Activated CD8-positive, alpha-beta T cell treated with anti-CD3 and anti-CD28 coated beads for 36 hours (primary cell): Measurements from ENCODE around the gene TSPAN32. TPM values are rescaled to one million over a fixed set of nuclear protein-coding genes. Genes with fewer than 3 reads are reported as not detected.

ENCODE experiments used
- ATAC-seq: fragments of 200-7000 bp; cut with Tn5 transposase; one replicate; pipeline ENCODE4 v1.10.0; 2021; ENCODE audit warnings: mild to moderate bottlenecking, moderate library complexity
- CTCF ChIA-PET: fragments of 350-600 bp; sonication (Branson Sonifier 250); formaldehyde crosslinking; loops from one replicate; lab custom pipeline; 2021; ENCODE audit warnings: antibody characterized with exemption; lab: Charles Lee
- POLR2A ChIA-PET: fragments of 350-600 bp; sonication (Branson Sonifier 250); formaldehyde crosslinking; loops from one replicate; lab custom pipeline; 2021; ENCODE audit warnings: antibody characterized with exemption; lab: Charles Lee
- DNase-seq: peaks from one replicate; pipeline ENCODE4 v3.0.0-alpha.2; 2020
- H3K27ac Mint-ChIP-seq: one replicate; pipeline ENCODE4 v1.8.0; 2021; ENCODE audit warnings: mild to moderate bottlenecking, mixed read lengths
- H3K27me3 Mint-ChIP-seq: one replicate; pipeline ENCODE4 v1.8.0; 2021; ENCODE audit warnings: mixed read lengths
- H3K36me3 Mint-ChIP-seq: one replicate; pipeline ENCODE4 v1.8.0; 2021; ENCODE audit warnings: low read depth, mixed read lengths
- H3K4me1 Mint-ChIP-seq: one replicate; pipeline ENCODE4 v1.8.0; 2021; ENCODE audit warnings: low read depth, mixed read lengths
- H3K4me3 Mint-ChIP-seq: one replicate; pipeline ENCODE4 v1.8.0; 2021; ENCODE audit warnings: mild to moderate bottlenecking, moderate library complexity, mixed read lengths
- H3K9me3 Mint-ChIP-seq: one replicate; pipeline ENCODE4 v1.8.0; 2021; ENCODE audit warnings: mixed read lengths
- CTCF ChIP-seq: fragments of 200-600 bp; IDR thresholded peaks from one replicate; pipeline ENCODE4 v1.8.0; 2022; ENCODE audit warnings: antibody characterized with exemption, mild to moderate bottlenecking
- intact Hi-C: fragments of 100-400 bp; cut with micrococcal nuclease; formaldehyde crosslinking; loops from one replicate; pipeline ENCODE4 v1.10.0; 2022
- total RNA-seq, 2 experiments: library from RNA; stranded (reverse); gene quantifications; one replicate each; pipeline ENCODE4 v1.2.3, GENCODE V29; 2021

TSPAN32 gene
- total RNA-seq, 2 experiments from 2014 or later, result 3.1 to 4.9 TPM

- no peaks in the 10 kb centered on the region for H3K36me3 Mint-ChIP-seq
- no peak for DNase-seq
- ChIA-PET CTCF (no interaction called here), POLR2A (no interaction called here)
- H3K4me1 Mint-ChIP-seq, result peaks cover 14% of the 10 kb centered on the region
- no peak for ATAC-seq
- intact Hi-C loops, result no loop called here
- no peaks in the 10 kb centered on the region for H3K9me3 Mint-ChIP-seq
- H3K4me3 Mint-ChIP-seq, result no peak overlapping the region
- no peak for TF ChIP-seq CTCF
- no peak overlapping the region for H3K27ac Mint-ChIP-seq
- no peaks in the 10 kb centered on the region for H3K27me3 Mint-ChIP-seq
Measured at GRCh38 chr11:2261436-2262230, 40.2 kb upstream of the TSPAN32 start.

DNA sequence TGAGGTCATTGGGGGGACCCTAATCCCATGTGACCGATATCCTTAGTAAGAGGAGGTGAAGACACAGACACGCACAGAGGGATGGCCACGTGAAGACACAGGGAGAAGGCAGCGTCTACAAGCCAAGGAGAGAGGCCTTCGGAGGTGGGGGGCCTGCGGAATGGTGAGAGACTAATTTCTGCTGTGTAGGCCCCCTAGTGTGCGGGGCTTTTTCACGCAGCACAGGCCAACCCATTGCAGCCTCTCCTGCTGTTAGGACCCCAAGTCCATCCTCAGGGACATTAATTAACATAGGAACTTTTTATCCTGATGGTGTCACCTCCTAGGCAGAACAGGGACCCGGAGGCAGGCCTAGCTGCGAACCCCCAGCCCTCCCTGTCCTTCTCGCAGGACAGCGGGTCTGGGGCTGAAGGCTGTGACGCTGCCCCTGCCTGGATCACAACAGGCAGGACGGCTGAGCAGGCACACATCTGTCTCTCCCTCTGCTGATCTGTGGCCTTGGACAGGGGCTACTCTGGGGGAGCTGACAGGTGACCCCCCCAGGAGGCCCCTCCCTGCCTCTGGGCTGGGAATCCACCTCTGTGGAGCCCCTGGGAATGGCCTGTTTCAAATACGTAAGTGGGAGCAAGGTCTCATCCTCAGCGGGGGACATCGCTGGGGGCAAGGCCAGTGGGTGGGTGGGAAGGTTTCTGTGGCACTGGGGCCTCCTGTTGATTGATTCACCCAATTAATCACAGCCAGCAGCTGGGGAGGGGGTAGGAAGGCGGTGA is 39.3 kb upstream of the TSPAN32 start:
- Mint-ChIP-seq H3K27me3 (no peaks in the 10 kb centered on the region), H3K4me1 (peaks cover 16% of the 10 kb centered on the region), H3K4me3 (no peak overlapping the region), H3K36me3 (no peaks in the 10 kb centered on the region), H3K27ac (no peak overlapping the region), H3K9me3 (no peaks in the 10 kb centered on the region)
- intact Hi-C loops, result no loop called here
- no peak for DNase-seq
- ATAC-seq, result no peak
- CTCF ChIA-PET, result no interaction called here
- TF ChIP-seq CTCF, result no peak
- POLR2A ChIA-PET, result no interaction called here

DNA sequence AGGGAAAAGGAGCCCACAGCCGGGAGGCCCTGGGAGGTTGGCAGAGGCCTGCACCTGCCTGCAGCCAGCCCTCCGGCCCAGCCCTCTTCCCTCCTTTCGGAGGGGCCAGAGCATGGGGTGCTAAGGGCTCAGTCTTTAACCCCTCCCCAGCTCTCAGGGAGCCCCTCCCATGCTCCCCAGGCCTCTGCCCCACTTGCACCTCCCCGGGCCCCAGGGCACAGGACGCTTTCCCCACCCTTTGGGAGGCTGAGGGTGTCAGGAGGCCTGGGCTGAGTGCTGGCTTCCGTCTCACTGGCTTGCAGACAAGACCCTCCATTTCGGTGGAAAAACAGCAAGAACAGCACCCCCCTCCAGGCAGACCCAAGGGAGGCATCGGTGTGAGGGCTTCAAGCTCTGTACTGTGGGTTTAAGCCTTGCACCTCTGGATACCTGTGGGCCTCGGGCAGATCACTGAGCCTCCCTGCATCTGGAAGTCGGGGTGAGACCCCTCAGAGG is 38.7 kb upstream of the TSPAN32 start:
- CTCF ChIA-PET, result no interaction called here
- H3K36me3 Mint-ChIP-seq, result no peaks in the 10 kb centered on the region
- ATAC-seq (no peak), DNase-seq (no peak)
- TF ChIP-seq CTCF, result no peak
- intact Hi-C loops, result no loop called here
- no peaks in the 10 kb centered on the region for H3K27me3 Mint-ChIP-seq
- POLR2A ChIA-PET, result no interaction called here
- H3K4me3 Mint-ChIP-seq, result no peak overlapping the region
- peaks cover 19% of the 10 kb centered on the region for H3K4me1 Mint-ChIP-seq
- no peaks in the 10 kb centered on the region for H3K9me3 Mint-ChIP-seq
- no peak overlapping the region for H3K27ac Mint-ChIP-seq

DNA sequence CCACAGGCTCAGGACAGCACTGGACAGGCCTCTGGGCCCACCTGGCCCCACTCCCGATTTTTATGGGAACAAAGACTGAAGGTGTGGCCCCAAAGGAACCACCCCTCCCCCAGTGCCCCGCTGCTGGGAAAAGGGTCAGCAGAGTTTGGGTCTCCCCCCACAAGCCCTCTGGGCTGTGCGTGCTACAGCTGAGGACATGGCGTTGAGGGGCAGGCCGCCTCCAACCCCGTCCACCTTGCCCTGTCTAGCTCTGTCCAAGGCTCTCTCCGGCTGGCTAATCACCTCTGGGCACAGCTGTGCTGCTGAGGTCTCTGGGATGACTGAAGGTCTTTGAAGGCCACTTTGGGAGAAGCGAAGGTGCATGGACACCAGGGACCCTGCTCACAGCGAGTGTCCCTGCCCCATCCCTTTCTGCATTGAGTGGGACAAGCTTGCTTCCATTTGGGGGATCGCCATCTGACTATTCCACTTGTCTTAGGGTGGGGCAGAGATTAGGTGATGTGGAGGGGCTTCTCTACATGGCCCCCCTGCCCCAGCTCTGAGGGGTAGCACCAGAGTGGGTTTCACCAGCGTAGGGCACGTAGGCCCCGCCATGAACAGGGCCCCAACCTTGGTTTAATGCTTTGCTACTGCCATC is 38.0 kb upstream of the TSPAN32 start:
- intact Hi-C loops, result no loop called here
- DNase-seq, result no peak
- Mint-ChIP-seq H3K27me3 (peaks cover 3% of the 10 kb centered on the region), H3K9me3 (no peaks in the 10 kb centered on the region), H3K4me1 (peaks cover 23% of the 10 kb centered on the region), H3K36me3 (no peaks in the 10 kb centered on the region), H3K4me3 (no peak overlapping the region), H3K27ac (no peak overlapping the region)
- POLR2A ChIA-PET, result no interaction called here
- CTCF ChIA-PET, result no interaction called here
- ATAC-seq, result no peak
- no peak for TF ChIP-seq CTCF
